Activated CD4-positive, alpha-beta T cell treated with anti-CD3 and anti-CD28 coated beads for 1 hour (primary cell): ENCODE data around the gene DGKZ.

ENCODE experiments used
- DNase-seq: peaks from one replicate; pipeline ENCODE4 v3.0.0-alpha.2; 2020

The DGKZ gene

GRCh38 chr11:46383404-46383758, 36.1 kb downstream of the DGKZ start:
- DNase-seq: no peak

- DNase-seq: no peak
Observed at GRCh38 chr11:46383974-46384701, 36.9 kb downstream of the DGKZ start.

GRCh38 chr11:46385169-46386004, 38.1 kb downstream of the DGKZ start:
- no peak for DNase-seq

- DNase-seq: no peak
Observed at GRCh38 chr11:46386005-46386578, 38.8 kb downstream of the DGKZ start.

- no peak for DNase-seq
Observed at GRCh38 chr11:46386674-46387073, 39.4 kb downstream of the DGKZ start.

DNA sequence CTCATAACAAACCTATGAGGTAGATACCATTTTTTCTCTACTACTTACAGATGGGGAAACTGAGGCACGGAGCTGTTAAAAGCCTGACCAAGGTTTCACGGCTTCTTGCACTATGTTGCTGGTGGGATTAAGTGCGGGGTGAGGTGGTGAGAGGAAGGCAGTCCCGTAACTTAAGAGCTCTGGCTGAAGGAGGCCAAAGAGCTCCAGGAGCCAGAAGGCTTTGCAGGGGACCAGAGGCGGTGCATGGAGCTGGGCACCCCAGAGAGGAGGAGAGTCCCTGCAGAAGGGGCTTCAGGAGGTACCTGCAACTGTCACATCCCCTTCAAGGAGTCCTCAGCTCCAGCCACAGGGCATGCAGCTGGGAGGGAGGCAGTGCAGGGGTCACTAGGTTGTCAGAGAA, 40.2 kb downstream of the DGKZ start:
- no peak for DNase-seq

DNA sequence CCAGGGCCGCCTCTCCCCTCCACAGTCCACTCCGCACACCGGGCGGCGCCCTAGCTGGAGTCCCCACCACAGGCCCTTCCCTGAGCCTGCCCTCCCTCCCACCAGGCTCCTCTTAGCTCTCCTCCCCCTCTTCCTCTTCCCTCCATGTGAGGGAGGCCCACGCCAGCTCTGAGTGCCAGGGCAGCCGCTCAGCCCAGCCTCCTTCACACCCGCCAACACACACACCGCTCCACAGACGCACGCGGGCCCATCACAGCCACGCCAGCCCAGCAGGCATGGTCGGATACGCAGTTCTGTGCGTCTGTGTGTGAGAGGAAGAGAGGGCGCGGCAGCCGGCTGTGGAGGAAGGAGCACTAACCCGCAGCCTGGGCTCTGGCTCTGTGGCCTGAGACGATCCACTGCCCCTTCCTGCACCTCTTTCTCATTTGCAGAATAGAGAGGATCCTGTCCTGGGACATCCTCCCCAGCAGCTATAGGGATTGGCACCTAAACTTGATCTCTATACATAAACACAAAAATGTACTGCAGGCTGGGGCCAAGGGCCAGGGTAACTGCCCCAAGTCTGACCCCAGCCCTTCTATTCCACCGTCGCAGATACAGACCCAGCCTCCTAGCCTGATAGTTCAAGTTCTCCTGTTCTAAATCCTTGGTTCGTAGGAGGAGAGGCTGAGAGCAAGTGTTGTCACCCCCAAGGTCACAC, 40.8 kb downstream of the DGKZ start:
- DNase-seq: no peak

DNA sequence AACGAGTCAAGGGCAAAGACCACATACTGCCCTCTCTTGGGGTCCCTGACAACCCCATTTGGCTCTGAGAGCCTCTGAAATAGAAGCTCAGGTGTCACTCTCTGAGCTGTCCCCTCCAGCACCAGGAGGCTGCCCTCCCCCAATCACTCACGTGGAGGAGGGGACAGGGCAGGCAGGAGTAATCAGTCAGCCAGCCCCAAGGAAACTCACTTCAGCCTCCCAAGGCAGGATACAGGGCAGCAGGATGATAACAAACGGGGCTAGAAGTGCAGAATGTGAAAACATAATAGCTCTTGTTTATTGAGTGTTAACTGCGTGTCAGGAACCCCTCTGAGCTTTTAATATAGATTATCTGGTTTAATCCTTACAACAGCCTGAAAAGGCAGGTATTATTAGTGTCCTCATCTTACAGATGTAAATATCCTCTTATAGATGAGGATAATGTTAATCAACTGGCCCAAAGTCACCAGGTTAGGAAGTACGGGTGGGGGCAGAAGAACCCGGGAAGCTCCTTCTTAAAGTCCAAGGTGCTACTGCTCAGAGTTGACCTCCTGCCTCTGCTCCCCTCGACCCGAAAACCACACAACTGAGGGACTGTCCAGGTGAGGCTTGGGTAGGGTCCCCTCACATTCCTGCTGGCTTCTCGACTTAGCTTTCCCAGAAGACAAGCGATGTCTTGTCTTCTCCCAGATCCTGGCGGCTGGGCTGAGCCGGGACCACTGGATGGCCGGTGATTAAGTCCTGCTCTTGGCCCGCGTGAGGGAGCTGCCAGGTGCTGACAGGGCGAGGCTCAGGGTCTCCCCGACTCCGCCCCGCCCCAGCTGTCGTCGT, 41.6 kb downstream of the DGKZ start:
- no peak for DNase-seq

GRCh38 chr11:46389450-46390330, 42.4 kb downstream of the DGKZ start:
- DNase-seq: no peak

- DNase-seq: no peak
Observed at GRCh38 chr11:46390331-46391171, 43.3 kb downstream of the DGKZ start.

- no peak for DNase-seq
Observed at GRCh38 chr11:46391186-46391577, 43.9 kb downstream of the DGKZ start.

- DNase-seq: no peak
Observed at GRCh38 chr11:46391578-46392420, 44.5 kb downstream of the DGKZ start, which contains the start of gene CHRM4. CHRM4 (minus strand) TSS chr11:46391776; CDS start chr11:46386557, 5,219 bp downstream.

DNA sequence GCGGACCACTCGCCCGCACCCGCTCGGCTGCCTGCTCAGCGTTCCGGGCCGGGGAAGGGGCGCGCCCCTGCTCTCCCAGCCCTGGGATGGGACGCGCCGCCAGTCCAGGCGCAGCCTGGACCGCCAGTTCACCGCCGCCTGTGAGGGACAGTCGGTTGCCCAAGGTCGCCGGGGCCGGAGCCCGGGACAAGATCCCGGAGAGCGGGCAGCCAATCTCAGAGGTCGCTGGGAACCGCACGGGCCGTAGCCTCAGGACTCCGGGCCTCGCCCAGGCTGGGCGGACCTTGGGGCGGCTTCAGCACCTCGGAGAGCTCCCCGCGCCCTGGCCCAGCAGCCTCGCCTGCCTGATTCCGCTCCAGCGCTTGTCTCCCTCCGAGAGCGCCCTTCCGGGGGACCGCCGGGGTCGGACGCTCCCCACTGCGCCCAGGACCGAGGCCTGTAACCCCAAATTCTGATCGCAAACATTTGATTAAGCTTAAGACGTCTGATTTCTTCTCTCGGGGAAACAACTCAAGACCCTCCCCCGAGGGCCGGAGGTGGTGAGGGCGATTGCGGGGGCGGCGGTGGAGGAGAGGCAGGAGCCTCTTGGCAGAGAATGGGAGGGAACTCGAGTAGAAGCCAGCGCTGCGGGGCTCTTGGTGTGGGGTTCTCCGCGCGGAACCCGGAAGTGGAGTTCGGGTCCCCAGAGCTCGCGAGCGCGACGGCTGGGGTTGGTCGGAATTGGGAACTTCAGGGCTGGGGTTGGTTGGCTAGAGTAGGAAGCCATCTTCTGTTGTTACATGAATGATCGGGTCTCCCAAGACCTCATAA, 45.4 kb downstream of the DGKZ start:
- DNase-seq: peak; percentile 59

DNA sequence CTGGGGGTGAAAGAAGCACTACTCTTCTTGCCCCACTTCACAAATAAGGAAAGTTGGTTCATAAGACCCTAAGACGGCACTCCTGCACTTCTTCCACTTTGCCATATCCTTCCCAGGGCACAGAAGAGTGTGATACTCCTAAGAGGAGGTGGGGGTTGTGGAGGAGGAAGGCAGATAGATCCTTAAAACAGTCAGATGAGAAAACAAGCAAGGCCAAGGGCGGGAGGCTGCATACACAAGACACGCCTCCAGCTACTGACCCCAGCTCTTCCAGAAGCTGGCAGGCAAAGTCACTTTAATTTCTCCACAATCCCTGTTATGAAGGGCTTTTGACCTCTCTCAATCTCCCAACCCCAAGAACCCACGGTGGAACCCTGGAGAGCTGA, 46.0 kb downstream of the DGKZ start:
- DNase-seq: no peak

DNA sequence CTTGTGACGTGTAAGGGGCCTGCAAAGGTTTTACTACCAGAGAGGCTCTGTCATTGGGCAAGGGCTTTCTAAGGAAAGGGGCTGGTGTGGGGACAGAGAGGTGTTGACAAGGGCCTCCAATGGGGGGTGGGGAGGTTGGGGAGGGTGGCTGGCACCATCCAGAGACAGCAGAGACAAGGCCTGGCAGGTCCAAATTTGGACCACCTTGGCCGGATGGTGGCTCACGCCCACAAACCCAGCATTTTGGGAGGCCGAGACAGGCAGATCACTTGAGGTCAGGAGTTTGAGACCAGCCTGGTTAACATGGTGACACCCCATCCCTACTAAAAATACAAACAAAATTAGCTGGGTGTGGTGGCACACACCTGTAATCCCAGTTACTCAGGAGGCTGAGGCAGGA, 46.5 kb downstream of the DGKZ start:
- no peak for DNase-seq

DNA sequence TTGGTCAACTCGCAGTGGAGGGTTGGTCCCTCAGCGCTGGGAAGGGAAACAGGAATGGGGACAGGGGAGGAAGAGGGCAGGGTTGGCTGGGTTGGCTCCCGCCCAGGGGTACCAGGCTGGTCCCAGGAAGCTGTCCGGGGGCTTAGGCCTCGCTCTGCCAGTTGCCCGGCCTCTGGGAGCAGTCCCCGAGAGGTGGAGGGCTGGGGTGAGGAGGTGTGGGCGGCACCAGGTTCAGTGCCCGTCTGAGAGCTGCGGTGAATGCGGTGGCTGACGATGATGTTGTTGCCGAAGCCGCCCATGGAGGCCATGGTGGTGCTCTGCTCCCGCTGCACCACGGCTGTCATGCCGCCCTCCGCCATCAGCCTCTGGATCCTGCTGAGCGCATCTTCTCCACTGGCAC, 50.3 kb downstream of the DGKZ start:
- DNase-seq: no peak

- DNase-seq: no peak
Observed at GRCh38 chr11:46402957-46403902, 56.0 kb downstream of the DGKZ start.
